ENCODE measurements around the gene HAL.
"Not testable (repeated sequence)": the region's sequence is repeated elsewhere in the genome, so short reads cannot be mapped to it uniquely, and the experiment has no call there.

HAL gene

GRCh38 chr12:95976416-95976832, 19.7 kb downstream of the HAL start:
- DNase-seq, result no peak

- DNase-seq, result no peak
These were observed 20.7 kb downstream of the HAL start for GRCh38 chr12:95975491-95975890.

- no peak for DNase-seq
These were observed 21.8 kb downstream of the HAL start for GRCh38 chr12:95974358-95974757.

- DNase-seq, result no peak
These were observed 23.2 kb downstream of the HAL start for GRCh38 chr12:95972832-95973456.

- DNase-seq, result no peak
These were observed 25.2 kb downstream of the HAL start for GRCh38 chr12:95970905-95971304.

- not testable (repeated sequence) for DNase-seq
These were observed 27.0 kb downstream of the HAL start for GRCh38 chr12:95969116-95969515.

- DNase-seq, result no peak
These were observed 28.8 kb downstream of the HAL start for GRCh38 chr12:95967301-95967700.

- DNase-seq, result peak in 1 of 2 experiments; percentile 8
These were observed 29.8 kb downstream of the HAL start for GRCh38 chr12:95966287-95966870.

GRCh38 chr12:95963096-95963495, 33.0 kb downstream of the HAL start:
- peak in 1 of 2 experiments; percentile 26 for DNase-seq

GRCh38 chr12:95962222-95962621, 33.9 kb downstream of the HAL start:
- peak in 1 of 2 experiments; percentile 9 for DNase-seq

- no peak for DNase-seq
These were observed 35.9 kb downstream of the HAL start for GRCh38 chr12:95960241-95960640.

- peak in 1 of 2 experiments; percentile 25 for DNase-seq
These were observed 37.0 kb downstream of the HAL start for GRCh38 chr12:95959107-95959506.

- DNase-seq, result no peak
These were observed 39.5 kb downstream of the HAL start for GRCh38 chr12:95956557-95957145.

GRCh38 chr12:95955549-95956159, 40.5 kb downstream of the HAL start:
- no peak for DNase-seq

GRCh38 chr12:95953000-95953399, 43.1 kb downstream of the HAL start:
- DNase-seq, result no peak

- DNase-seq, result no peak
These were observed 44.6 kb downstream of the HAL start for GRCh38 chr12:95951515-95951914.

GRCh38 chr12:95949477-95950206, 46.5 kb downstream of the HAL start:
- DNase-seq, result peak; percentile 32 to 60

- DNase-seq, result no peak
These were observed 51.9 kb downstream of the HAL start for GRCh38 chr12:95944108-95944704.

GRCh38 chr12:95943330-95943842, 52.8 kb downstream of the HAL start, which contains the start of gene AMDHD1:
Gene AMDHD1 (plus strand): TSS chr12:95943331. CDS start chr12:95943399, 68 bp downstream.
- peak; percentile 23 to 70 for DNase-seq

- peak; percentile 85 to 89 for DNase-seq
These were observed 53.4 kb downstream of the HAL start, which contains the start of gene CCDC38 for GRCh38 chr12:95942524-95943329. Gene CCDC38 (minus strand): TSS chr12:95942614. CDS start chr12:95936509, 6,105 bp downstream.

GRCh38 chr12:95942101-95942523, 54.0 kb downstream of the HAL start:
- DNase-seq, result peak; percentile 17 to 52
